HUES48 (cell line): Measurements from ENCODE around the gene SH2D6.

Experiments used
- H3K27ac ChIP-seq: one replicate; pipeline ENCODE4 v1.7.0; 2013; ENCODE audit warnings: low read depth, low read length, inconsistent platforms
- H3K27me3 ChIP-seq: 2 replicates; pipeline ENCODE4 v1.6.1; 2013; ENCODE audit warnings: mild to moderate bottlenecking, low read length; ENCODE audit not compliant: control insufficient read depth, insufficient read depth
- H3K36me3 ChIP-seq: 2 replicates; pipeline ENCODE4 v1.6.1; 2013; ENCODE audit warnings: low read length; ENCODE audit not compliant: control insufficient read depth, insufficient read depth
- H3K4me1 ChIP-seq: 2 replicates; pipeline ENCODE4 v1.6.1; 2013; ENCODE audit warnings: mild to moderate bottlenecking, low read length; ENCODE audit not compliant: control insufficient read depth, insufficient read depth
- H3K4me3 ChIP-seq: 2 replicates; pipeline ENCODE4 v1.5.1; 2013; ENCODE audit warnings: mild to moderate bottlenecking, low read depth, low read length
- H3K9ac ChIP-seq: 2 replicates; pipeline ENCODE4 v1.6.1; 2013; ENCODE audit warnings: mild to moderate bottlenecking, low read depth, low read length, moderate library complexity
- H3K9me3 ChIP-seq: 2 replicates; pipeline ENCODE4 v1.6.1; 2013; ENCODE audit warnings: low read length; ENCODE audit not compliant: control insufficient read depth, insufficient read depth

SH2D6 gene

DNA sequence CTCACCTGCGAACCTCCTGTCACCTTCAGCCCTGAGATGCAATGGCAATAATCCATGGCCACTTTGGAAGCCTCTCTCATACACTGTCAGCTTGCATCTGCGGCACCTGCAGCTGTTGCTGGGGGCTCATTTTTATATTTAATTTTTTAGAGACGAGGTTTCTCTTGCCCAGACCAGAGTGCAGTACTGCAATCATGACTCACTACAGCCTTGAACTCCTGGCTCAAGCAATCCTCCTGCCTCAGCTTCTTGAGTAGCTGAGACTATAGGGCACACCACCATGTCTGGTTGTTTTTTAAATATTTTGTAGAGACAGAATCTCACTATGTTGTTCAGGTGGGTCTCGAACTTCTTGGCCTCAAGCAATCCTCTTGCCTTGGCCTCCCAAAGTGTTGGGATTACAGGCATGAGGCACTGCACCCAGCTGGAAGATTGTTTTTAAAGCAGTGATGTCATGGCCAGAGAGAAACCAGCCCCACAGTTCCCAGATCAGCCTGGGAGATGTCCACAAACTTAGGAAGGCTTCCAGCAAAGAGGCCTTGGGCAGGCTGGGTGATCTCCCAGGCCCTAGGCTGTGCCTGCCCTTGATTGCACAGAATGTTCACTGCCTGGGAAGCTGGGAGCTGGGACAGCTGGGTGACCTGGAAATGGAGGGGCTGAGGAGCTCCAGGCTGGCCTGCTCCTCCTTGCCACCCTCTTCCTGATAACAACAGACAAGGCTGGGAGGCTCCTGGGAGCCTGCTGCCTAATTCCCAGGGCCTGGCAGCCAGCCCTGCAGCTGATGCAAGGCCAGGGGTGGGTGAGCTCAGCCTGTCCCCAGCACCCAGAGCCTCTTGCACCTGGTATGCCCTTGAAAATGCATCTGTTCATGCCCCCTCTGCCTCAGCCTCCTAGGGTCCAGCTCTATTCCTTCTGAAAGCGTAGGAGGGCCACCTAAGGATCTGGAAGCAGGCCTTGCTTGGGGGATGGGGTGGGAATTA, 27.1 kb downstream of the SH2D6 start:
- H3K9ac ChIP-seq: no peak overlapping the region
- no peaks in the 10 kb centered on the region for H3K27me3 ChIP-seq
- no peak overlapping the region for H3K4me3 ChIP-seq
- no peaks in the 10 kb centered on the region for H3K36me3 ChIP-seq
- no peaks in the 10 kb centered on the region for H3K9me3 ChIP-seq
- H3K4me1 ChIP-seq: no peaks in the 10 kb centered on the region
- no peak overlapping the region for H3K27ac ChIP-seq

DNA sequence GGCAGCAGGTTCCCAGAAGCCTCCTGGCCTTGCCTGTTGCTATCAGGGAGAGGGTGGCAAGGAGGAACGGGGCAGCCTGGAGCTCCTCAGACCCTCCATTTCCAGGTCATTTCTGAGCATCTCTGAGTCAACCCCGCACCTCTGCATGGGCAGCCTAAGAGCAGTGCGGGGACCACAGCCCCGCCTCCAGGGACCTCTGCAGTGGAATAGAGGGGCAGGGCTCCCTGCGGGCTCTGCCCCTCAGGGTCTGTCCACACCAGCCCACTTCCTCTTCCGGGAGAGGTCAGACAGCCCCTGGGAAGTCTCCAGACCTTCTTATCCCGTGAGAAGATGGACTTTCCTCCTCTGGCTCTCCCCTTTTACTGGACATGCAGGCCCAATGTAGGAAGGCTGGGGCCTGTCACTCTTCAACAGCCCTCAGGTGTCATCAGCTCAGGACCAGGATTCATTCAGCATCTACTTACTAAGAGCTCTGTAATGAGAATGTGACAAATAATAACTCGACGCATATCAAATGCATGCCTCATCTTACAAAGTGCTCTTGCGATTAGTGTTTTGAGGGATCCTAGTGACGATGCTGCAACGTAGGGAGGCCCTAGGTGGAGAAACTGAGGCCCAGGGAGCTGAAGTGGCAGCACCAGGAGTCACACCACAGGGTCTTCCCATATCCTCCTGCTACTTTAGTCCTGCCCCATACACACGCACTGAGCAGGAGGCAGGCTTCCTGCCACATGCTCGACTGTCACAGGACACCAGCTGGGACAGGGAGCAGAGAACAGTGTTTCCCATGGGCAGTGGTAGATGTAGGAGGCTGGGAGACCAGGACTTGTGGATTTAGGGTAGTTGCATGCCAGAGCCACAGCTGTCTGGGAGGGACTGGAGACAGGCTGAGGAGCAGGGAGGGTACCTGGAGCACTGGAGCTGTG, 28.0 kb downstream of the SH2D6 start:
- Histone ChIP-seq H3K27ac (no peak overlapping the region), H3K4me3 (no peak overlapping the region), H3K9ac (no peak overlapping the region), H3K4me1 (no peaks in the 10 kb centered on the region), H3K27me3 (no peaks in the 10 kb centered on the region), H3K9me3 (no peaks in the 10 kb centered on the region), H3K36me3 (no peaks in the 10 kb centered on the region)

DNA sequence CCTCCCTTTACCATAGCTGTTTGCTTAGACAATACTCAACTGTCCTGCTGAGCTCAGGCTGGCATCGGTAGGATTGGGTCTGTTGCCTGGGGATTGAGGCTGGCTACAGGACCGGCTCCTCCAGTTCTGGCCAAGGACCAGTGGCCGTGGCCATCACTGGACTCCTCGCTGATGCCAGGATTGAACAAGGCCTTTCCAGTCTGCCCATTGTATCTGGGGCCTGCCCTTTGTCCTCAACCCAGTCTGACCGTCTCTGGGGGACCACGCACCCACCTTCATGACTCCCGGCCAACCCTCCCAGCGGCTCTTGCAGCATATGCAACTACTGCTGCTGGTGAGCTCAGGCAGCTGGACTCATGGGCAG, 28.7 kb downstream of the SH2D6 start:
- Histone ChIP-seq H3K9me3 (no peaks in the 10 kb centered on the region), H3K36me3 (no peaks in the 10 kb centered on the region), H3K27me3 (no peaks in the 10 kb centered on the region), H3K27ac (no peak overlapping the region), H3K4me3 (no peak overlapping the region), H3K9ac (no peak overlapping the region), H3K4me1 (no peaks in the 10 kb centered on the region)

DNA sequence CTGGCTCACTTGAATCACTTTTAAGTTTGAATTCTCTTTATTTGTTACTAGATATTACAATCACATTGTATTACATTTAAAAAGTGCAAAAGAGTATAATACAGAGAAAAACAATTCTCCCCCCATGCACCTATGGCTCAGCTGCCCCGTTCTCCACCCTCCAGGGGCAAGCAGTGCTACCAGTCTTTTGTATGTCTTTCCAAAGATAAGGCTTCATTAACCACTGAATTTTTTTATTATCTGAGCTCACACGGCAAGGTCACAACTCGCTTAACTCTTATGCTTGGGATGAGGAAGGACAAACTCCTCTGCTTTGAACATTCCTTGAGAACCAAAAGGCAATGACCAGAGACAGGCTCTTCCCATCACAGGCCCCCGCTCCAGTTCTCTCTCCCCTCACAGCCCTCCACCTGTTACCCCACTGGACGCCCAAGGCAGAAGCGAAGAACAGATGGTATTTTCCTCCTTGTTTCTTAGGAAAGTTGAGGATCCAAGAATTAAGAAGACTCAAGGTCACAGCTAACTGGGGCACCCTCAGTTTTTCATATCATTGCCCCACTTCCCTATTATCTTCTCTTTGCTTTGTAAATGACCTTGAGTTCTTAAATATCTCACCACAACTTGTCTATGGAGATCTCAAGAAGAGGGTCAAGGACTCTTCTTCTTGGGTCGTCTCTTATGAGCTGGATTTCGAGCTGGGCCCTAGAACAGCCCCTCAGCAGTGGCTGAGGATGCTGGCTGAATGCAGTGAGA, 30.1 kb downstream of the SH2D6 start:
- no peak overlapping the region for H3K9ac ChIP-seq
- no peak overlapping the region for H3K4me3 ChIP-seq
- H3K36me3 ChIP-seq: no peaks in the 10 kb centered on the region
- no peaks in the 10 kb centered on the region for H3K4me1 ChIP-seq
- H3K9me3 ChIP-seq: no peaks in the 10 kb centered on the region
- no peaks in the 10 kb centered on the region for H3K27me3 ChIP-seq
- no peak overlapping the region for H3K27ac ChIP-seq

DNA sequence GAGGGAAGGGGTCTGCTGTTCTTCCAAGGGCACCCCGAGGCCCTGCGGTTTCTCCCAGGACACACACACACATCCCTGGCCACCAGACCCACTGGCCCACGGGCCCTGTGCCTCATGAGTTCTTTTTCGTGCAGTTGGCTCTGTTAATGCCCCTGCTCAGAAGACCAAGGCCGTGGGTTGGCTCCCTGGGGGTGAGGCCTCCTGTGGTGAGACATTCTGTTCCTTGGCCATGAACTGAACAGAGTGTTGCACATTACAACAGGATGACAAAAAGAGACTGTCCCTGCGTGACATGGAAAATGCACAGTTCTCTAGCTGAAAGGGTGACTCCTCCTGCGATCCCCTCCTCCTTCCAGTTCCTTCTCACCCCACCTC, 30.7 kb downstream of the SH2D6 start:
- no peak overlapping the region for H3K27ac ChIP-seq
- H3K27me3 ChIP-seq: no peaks in the 10 kb centered on the region
- no peaks in the 10 kb centered on the region for H3K9me3 ChIP-seq

DNA sequence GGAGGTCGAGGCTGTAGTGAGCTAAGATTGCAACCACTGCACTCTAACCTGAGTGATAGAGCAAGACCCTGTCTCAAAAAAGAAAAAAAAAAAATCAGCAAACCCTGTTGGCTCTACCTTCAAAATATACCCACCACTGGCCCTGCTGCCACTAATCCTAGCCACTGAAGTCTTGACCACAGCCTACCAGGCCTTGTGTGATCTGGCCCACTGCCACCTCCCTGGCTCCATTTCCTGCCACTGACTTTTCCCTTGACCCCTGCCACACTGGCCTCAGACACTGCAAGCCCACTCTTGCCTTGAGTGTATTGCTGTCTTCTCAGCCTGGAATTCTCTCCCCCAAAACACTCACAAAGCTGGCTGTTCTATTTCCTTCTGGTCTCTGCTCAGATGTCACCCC, 33.7 kb downstream of the SH2D6 start:
- Histone ChIP-seq H3K36me3 (no peaks in the 10 kb centered on the region), H3K4me3 (no peak overlapping the region), H3K27ac (no peak overlapping the region), H3K9ac (no peak overlapping the region), H3K4me1 (0 out of 2 replicates have a peak, but pooled peaks cover 5% of the 10 kb centered on the region), H3K9me3 (no peaks in the 10 kb centered on the region), H3K27me3 (no peaks in the 10 kb centered on the region)

More for the DNA sequence above, 30.7 kb downstream of the SH2D6 start:
- no peak overlapping the region for H3K4me3 ChIP-seq
- no peaks in the 10 kb centered on the region for H3K4me1 ChIP-seq
- H3K36me3 ChIP-seq: no peaks in the 10 kb centered on the region
- H3K9ac ChIP-seq: no peak overlapping the region

DNA sequence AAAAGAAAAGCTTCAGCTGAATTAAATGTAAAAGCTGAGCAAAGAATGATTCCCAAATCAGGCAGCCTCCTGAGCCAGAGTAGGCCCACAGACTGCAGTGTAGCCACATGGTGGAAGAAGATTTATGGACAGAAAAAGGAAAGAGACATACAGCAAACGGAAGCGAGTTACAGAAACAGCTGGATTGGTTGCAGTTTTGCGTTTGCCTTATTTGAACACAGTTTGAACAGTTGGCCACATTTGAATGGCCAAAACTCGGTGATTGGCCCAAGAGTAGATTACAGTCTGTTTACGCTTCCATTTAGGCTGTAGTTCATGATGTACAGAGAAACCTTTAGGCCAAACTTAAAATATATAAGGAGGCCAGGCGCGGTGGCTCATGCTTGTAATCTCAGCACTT, 35.1 kb downstream of the SH2D6 start:
- H3K27me3 ChIP-seq: no peaks in the 10 kb centered on the region
- no peak overlapping the region for H3K4me3 ChIP-seq
- H3K9ac ChIP-seq: no peak overlapping the region
- no peak overlapping the region for H3K27ac ChIP-seq
- no peaks in the 10 kb centered on the region for H3K9me3 ChIP-seq
- peaks cover 13% of the 10 kb centered on the region for H3K4me1 ChIP-seq
- no peaks in the 10 kb centered on the region for H3K36me3 ChIP-seq

DNA sequence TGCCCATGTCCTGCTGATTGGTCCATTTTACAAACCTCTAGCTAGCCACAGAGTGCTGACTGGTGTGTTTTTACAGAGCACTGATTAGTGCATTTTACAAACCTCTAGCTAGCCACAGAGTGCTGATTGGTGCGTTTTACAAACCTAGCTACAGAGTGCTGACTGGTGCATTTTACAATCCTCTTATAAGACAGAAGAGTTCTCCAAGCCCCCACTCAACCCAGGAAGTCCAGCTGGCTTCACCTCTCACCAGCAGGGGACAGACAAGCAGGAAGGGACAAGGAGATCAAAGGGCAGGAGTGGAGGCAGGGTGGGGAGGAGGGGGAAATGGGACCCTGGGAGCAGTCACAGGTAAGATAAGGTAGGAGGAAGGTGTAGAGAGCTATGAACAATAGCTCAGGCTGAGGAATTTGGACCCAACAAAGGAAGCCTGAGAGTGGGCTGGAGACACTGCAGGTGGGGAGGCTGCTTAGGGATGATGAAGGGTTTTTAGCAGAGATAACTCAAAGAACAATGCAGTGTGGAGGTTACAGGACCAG, 37.1 kb downstream of the SH2D6 start:
- Histone ChIP-seq H3K36me3 (no peaks in the 10 kb centered on the region), H3K4me1 (peaks cover 26% of the 10 kb centered on the region), H3K27me3 (no peaks in the 10 kb centered on the region), H3K9ac (no peak overlapping the region), H3K4me3 (no peak overlapping the region), H3K9me3 (no peaks in the 10 kb centered on the region), H3K27ac (peak overlapping the region; percentile 49)

DNA sequence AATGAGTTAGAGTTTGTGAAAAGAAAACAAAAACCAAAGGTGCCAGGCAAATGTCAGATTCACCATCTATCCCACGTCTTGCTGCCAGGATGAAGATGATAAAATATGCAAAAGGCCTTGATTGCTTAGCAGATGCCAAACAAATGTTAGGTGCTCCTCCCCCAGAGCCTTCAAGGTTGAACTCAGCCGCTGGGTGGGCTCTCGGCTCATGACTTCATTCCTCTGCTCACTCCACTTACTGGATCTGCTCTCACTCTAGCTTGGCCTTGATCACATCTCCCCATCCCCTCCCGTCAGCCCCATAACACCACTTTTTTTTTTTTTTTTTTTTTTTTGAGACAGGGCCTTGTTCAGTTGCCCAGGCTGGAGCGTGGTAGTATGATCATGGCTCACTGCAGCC, 38.5 kb downstream of the SH2D6 start:
- H3K4me1 ChIP-seq: peaks cover 26% of the 10 kb centered on the region
- H3K36me3 ChIP-seq: no peaks in the 10 kb centered on the region
- no peak overlapping the region for H3K27ac ChIP-seq
- H3K9ac ChIP-seq: no peak overlapping the region
- no peaks in the 10 kb centered on the region for H3K9me3 ChIP-seq
- H3K4me3 ChIP-seq: no peak overlapping the region
- no peaks in the 10 kb centered on the region for H3K27me3 ChIP-seq

DNA sequence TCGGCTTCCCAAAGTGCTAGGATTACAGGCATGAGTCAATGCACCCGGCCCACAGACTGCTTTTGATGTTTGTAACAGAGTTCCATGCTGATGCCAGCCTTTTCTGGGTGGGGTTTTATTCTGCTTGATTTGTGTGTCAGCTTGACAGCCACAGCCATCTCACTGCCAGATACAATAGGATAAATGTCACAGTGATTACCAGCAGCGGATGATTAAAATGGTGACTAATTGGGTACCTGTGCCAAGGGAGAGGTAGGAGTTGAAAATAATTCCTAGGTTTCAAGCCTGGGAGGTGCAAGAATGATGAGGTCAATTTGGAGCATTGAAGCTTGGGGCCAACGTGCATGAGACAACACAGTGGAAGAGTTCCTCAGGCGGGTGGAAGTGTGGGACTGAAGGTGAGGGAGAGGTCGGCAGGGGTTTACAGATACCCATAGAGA, 39.4 kb downstream of the SH2D6 start:
- Histone ChIP-seq H3K36me3 (no peaks in the 10 kb centered on the region), H3K9ac (no peak overlapping the region), H3K27me3 (no peaks in the 10 kb centered on the region), H3K9me3 (no peaks in the 10 kb centered on the region), H3K4me1 (peaks cover 26% of the 10 kb centered on the region), H3K27ac (peak overlapping the region; percentile 84), H3K4me3 (no peak overlapping the region)
